Measurements from ENCODE around the gene DGKI.
"Not testable (repeated sequence)": the region's sequence is repeated elsewhere in the genome, so short reads cannot be mapped to it uniquely, and the experiment has no call there.

DGKI gene

GRCh38 chr7:137836113-137836509 lies 10.7 kb downstream of the DGKI start:
- POLR2A ChIA-PET = no interaction called here
- TF ChIP-seq ZFP41 (tag by site-specific recombination; IDR thresholded peaks at IDR 0.05; ENCODE audit: borderline replicate concordance) (no peak), ZNF544 (tag by site-specific recombination; IDR thresholded peaks at IDR 0.05) (no peak), TCF7L2 (IDR thresholded peaks at IDR 0.05; ENCODE audit: borderline replicate concordance, low read depth, low read length) (no peak), ZNF549 (tag by site-specific recombination; IDR thresholded peaks at IDR 0.05) (no peak), ZNF660 (tag by site-specific recombination; IDR thresholded peaks at IDR 0.05) (no peak)
- H3K4me3 ChIP-seq (ENCODE audit: low read depth, low read length) = no peak overlapping the region
- H3K4me1 ChIP-seq (ENCODE audit: control insufficient read depth, insufficient read depth, low read length) = no peaks in the 10 kb centered on the region
- no peaks in the 10 kb centered on the region for H3K36me3 ChIP-seq (ENCODE audit: control insufficient read depth in 2 of 2, insufficient read depth in 1 of 2, low read length in 2 of 2)
- CTCF ChIA-PET = no interaction called here
- no peak overlapping the region for H3K27ac ChIP-seq (ENCODE audit: extremely low read depth, low read depth, low read length)
- H3K9me3 ChIP-seq (ENCODE audit: control insufficient read depth, insufficient read depth, low read depth, low read length) = no peaks in the 10 kb centered on the region

- Histone ChIP-seq H3K4me1 (ENCODE audit: control insufficient read depth, insufficient read depth, low read length) (no peaks in the 10 kb centered on the region), H3K9me3 (ENCODE audit: control insufficient read depth, insufficient read depth, low read depth, low read length) (no peaks in the 10 kb centered on the region), H3K4me3 (ENCODE audit: low read depth, low read length) (no peak overlapping the region), H3K36me3 (ENCODE audit: control insufficient read depth in 2 of 2, insufficient read depth in 1 of 2, low read length in 2 of 2) (no peaks in the 10 kb centered on the region), H3K27ac (ENCODE audit: extremely low read depth, low read depth, low read length) (no peak overlapping the region)
- TF ChIP-seq ZNF202 (tag by site-specific recombination; IDR thresholded peaks at IDR 0.05; ENCODE audit: borderline replicate concordance) = no peak
- no peak for TF ChIP-seq KLF9 (tag by site-specific recombination; IDR thresholded peaks at IDR 0.05; ENCODE audit: low read depth)
- no peak for TF ChIP-seq ZNF843 (tag by site-specific recombination; IDR thresholded peaks at IDR 0.05)
- no peak for TF ChIP-seq ZNF658 (tag by site-specific recombination; IDR thresholded peaks at IDR 0.05)
- ChIA-PET POLR2A (no interaction called here), CTCF (interaction anchor here (0.7 kb wide), 1 partner anchor 920 kb away, joined by 4 read pairs; no protein-coding TSS in a partner anchor)
Observed at GRCh38 chr7:137835486-137836112, 11.2 kb downstream of the DGKI start.

GRCh38 chr7:137834552-137834951 lies 12.2 kb downstream of the DGKI start:
- no peak for TF ChIP-seq HIC1 (tag by site-specific recombination; IDR thresholded peaks at IDR 0.05)
- H3K9me3 ChIP-seq (ENCODE audit: control insufficient read depth, insufficient read depth, low read depth, low read length) = no peaks in the 10 kb centered on the region
- H3K4me3 ChIP-seq (ENCODE audit: low read depth, low read length) = no peak overlapping the region
- H3K27ac ChIP-seq (ENCODE audit: extremely low read depth, low read depth, low read length) = no peak overlapping the region
- CTCF ChIA-PET = interaction anchor here (0.6 kb wide), 1 partner anchor 87 kb away, joined by 3 read pairs; no protein-coding TSS in a partner anchor
- H3K4me1 ChIP-seq (ENCODE audit: control insufficient read depth, insufficient read depth, low read length) = no peaks in the 10 kb centered on the region
- POLR2A ChIA-PET = no interaction called here
- H3K36me3 ChIP-seq (ENCODE audit: control insufficient read depth in 2 of 2, insufficient read depth in 1 of 2, low read length in 2 of 2) = no peaks in the 10 kb centered on the region

- H3K4me1 ChIP-seq (ENCODE audit: control insufficient read depth, insufficient read depth, low read length); POLR2A ChIA-PET; H3K27ac ChIP-seq (ENCODE audit: extremely low read depth, low read depth, low read length); H3K4me3 ChIP-seq (ENCODE audit: low read depth, low read length); H3K9me3 ChIP-seq (ENCODE audit: control insufficient read depth, insufficient read depth, low read depth, low read length); CTCF ChIA-PET; H3K36me3 ChIP-seq (ENCODE audit: control insufficient read depth in 2 of 2, insufficient read depth in 1 of 2, low read length in 2 of 2): not testable (repeated sequence)
- TF ChIP-seq ZNF707 (tag by site-specific recombination; IDR thresholded peaks at IDR 0.05) = peak; percentile 77
Observed at GRCh38 chr7:137832990-137833389, 13.8 kb downstream of the DGKI start.

- POLR2A ChIA-PET = no interaction called here
- CTCF ChIA-PET = interaction anchor here (0.6 kb wide), 1 partner anchor 20 kb away, joined by 3 read pairs; no protein-coding TSS in a partner anchor
- Histone ChIP-seq H3K4me1 (ENCODE audit: control insufficient read depth, insufficient read depth, low read length) (no peaks in the 10 kb centered on the region), H3K27ac (ENCODE audit: extremely low read depth, low read depth, low read length) (no peak overlapping the region), H3K36me3 (ENCODE audit: control insufficient read depth in 2 of 2, insufficient read depth in 1 of 2, low read length in 2 of 2) (no peaks in the 10 kb centered on the region), H3K4me3 (ENCODE audit: low read depth, low read length) (no peak overlapping the region), H3K9me3 (ENCODE audit: control insufficient read depth, insufficient read depth, low read depth, low read length) (no peaks in the 10 kb centered on the region)
- TF ChIP-seq TRIM28 (IDR thresholded peaks at IDR 0.05; ENCODE audit: borderline replicate concordance, low read length) (peak; percentile 94; the same call in 1 of the 2 replicates), ZNF585B (tag by site-specific recombination; IDR thresholded peaks at IDR 0.05) (peak; percentile 94), ZNF654 (tag by site-specific recombination; IDR thresholded peaks at IDR 0.05; ENCODE audit: low read depth) (no peak), SETDB1 (IDR thresholded peaks at IDR 0.05; ENCODE audit: insufficient read length, low read length) (peak; percentile 80)
Observed at GRCh38 chr7:137832382-137832781, 14.4 kb downstream of the DGKI start.

GRCh38 chr7:137831555-137831954 lies 15.2 kb downstream of the DGKI start:
- H3K36me3 ChIP-seq (ENCODE audit: control insufficient read depth in 2 of 2, insufficient read depth in 1 of 2, low read length in 2 of 2); POLR2A ChIA-PET: not testable (repeated sequence)
- CTCF ChIA-PET = interaction anchor here (0.6 kb wide), 1 partner anchor 20 kb away, joined by 3 read pairs; no protein-coding TSS in a partner anchor

More at GRCh38 chr7:137831555-137831954, 15.2 kb downstream of the DGKI start:
- H3K4me1 ChIP-seq (ENCODE audit: control insufficient read depth, insufficient read depth, low read length); H3K27ac ChIP-seq (ENCODE audit: extremely low read depth, low read depth, low read length); H3K9me3 ChIP-seq (ENCODE audit: control insufficient read depth, insufficient read depth, low read depth, low read length); H3K4me3 ChIP-seq (ENCODE audit: low read depth, low read length): not testable (repeated sequence)
